OCI-LY1 (cell line): ENCODE data around the gene SLC25A45.

ENCODE experiments used
- CTCF ChIP-seq: fragments of 200-600 bp; sonication (generic), shearing (Covaris generic); IDR thresholded peaks from 2 replicates; pipeline ENCODE4 v1.5.1; 2017; ENCODE audit warnings: mild to moderate bottlenecking, antibody characterized with exemption, low read length, moderate library complexity, mixed read lengths
- EZH2 ChIP-seq: fragments of 200-600 bp; sonication (generic), shearing (Covaris generic); IDR thresholded peaks from 2 replicates; pipeline ENCODE4 v1.8.0; 2017; ENCODE audit warnings: borderline replicate concordance, mixed run types, mild to moderate bottlenecking, antibody characterized with exemption, low read length, moderate library complexity, mixed read lengths

- TF ChIP-seq EZH2 (no peak), CTCF (no peak)
These were observed 26.0 kb downstream of the SLC25A45 start for GRCh38 chr11:65356394-65356972.
